GM23248 (cell line): ENCODE measurements around the gene RMDN3. TPM values are rescaled to one million over a fixed set of nuclear protein-coding genes. Genes with fewer than 3 reads are reported as not detected.

ENCODE experiments used
- DNase-seq: peaks from one replicate; pipeline ENCODE4 v3.0.0-alpha.2; 2015
- H2AFZ ChIP-seq: fragments of 200-600 bp; sonication (generic); 2 replicates; pipeline ENCODE4 v1.6.1; 2016; ENCODE audit warnings: antibody characterized with exemption
- H3F3A ChIP-seq: fragments of 200-600 bp; sonication (generic); 2 replicates; pipeline ENCODE4 v1.6.1; 2016; ENCODE audit warnings: mild to moderate bottlenecking, antibody characterized with exemption, mixed run types; ENCODE audit not compliant: insufficient read depth
- H3K27ac ChIP-seq: fragments of 200-600 bp; sonication (generic); 2 replicates; pipeline ENCODE4 v1.5.1; 2016; ENCODE audit warnings: mild to moderate bottlenecking
- H3K27me3 ChIP-seq: fragments of 200-600 bp; sonication (generic); replicated peaks from 2 replicates; pipeline ENCODE4 v1.6.1; 2016; ENCODE audit warnings: mild to moderate bottlenecking; ENCODE audit not compliant: insufficient read depth
- H3K36me3 ChIP-seq: fragments of 200-600 bp; sonication (generic); 2 replicates; pipeline ENCODE4 v1.6.1; 2016; ENCODE audit warnings: low read depth, mild to moderate bottlenecking
- H3K4me1 ChIP-seq: fragments of 200-600 bp; sonication (generic); 2 replicates; pipeline ENCODE4 v1.6.1; 2016; ENCODE audit warnings: mild to moderate bottlenecking; ENCODE audit not compliant: insufficient read depth
- H3K4me2 ChIP-seq: fragments of 200-600 bp; sonication (generic); one replicate; pipeline ENCODE4 v1.6.1; 2016; ENCODE audit warnings: mild to moderate bottlenecking; ENCODE audit not compliant: unreplicated experiment
- H3K4me3 ChIP-seq: fragments of 200-600 bp; sonication (generic); 2 replicates; pipeline ENCODE4 v1.5.1; 2016; ENCODE audit warnings: mild to moderate bottlenecking
- H3K79me2 ChIP-seq: fragments of 200-600 bp; sonication (generic); 2 replicates; pipeline ENCODE4 v1.6.1; 2016; ENCODE audit warnings: mild to moderate bottlenecking; ENCODE audit not compliant: insufficient read depth
- H3K9ac ChIP-seq: fragments of 200-600 bp; sonication (generic); 2 replicates; pipeline ENCODE4 v1.6.1; 2016; ENCODE audit warnings: mild to moderate bottlenecking
- H3K9me2 ChIP-seq: fragments of 200-600 bp; sonication (generic); 2 replicates; pipeline ENCODE4 v1.6.1; 2016; ENCODE audit warnings: mixed run types, mild to moderate bottlenecking, moderate library complexity; ENCODE audit not compliant: insufficient read depth
- H3K9me3 ChIP-seq: fragments of 200-600 bp; sonication (generic); one replicate; pipeline ENCODE4 v1.6.1; 2017; ENCODE audit warnings: low read depth
- H4K20me1 ChIP-seq: fragments of 200-600 bp; sonication (generic); 2 replicates; pipeline ENCODE4 v1.6.0; 2016; ENCODE audit not compliant: insufficient read depth
- EZH2 ChIP-seq: fragments of 200-600 bp; sonication (generic); IDR thresholded peaks from 2 replicates; pipeline ENCODE4 v1.6.1; 2018; ENCODE audit warnings: antibody characterized with exemption, mild to moderate bottlenecking; ENCODE audit not compliant: insufficient read depth, poor library complexity, severe bottlenecking
- EZH2phosphoT487 ChIP-seq: fragments of 200-600 bp; sonication (generic); IDR thresholded peaks from 2 replicates; pipeline ENCODE4 v1.6.1; 2018; ENCODE audit warnings: antibody characterized with exemption, moderate library complexity, mild to moderate bottlenecking, low read depth; ENCODE audit not compliant: insufficient read depth
- WGBS, 2 experiments: methylation state at CpG; one replicate each; pipeline ENCODE4 v1.1.6; 2015 to 2017; ENCODE audit warnings: low lambda C conversion rate in 2 of 2, low coverage in 1 of 2; ENCODE audit errors: missing lambda C conversion rate in 2 of 2; 5-methylcytosine and 5-hydroxymethylcytosine counted together
- in situ Hi-C: fragments of 300-500 bp; cut with MboI; formaldehyde crosslinking; loops from 2 replicates; pipeline ENCODE4 v1.15.0; 2020
- polyA plus RNA-seq: library from polyadenylated mRNA; unstranded; fragments of >200 nt; fragmentation: Nextera tagmentation; extraction: Ambion mirVana; gene quantifications from 2 replicates; pipeline ENCODE4 v1.2.1, GENCODE V29; 2016
- total RNA-seq: library from RNA; depleted of rRNA; stranded (reverse); fragments of >200 nt; shearing (Covaris generic); gene quantifications from 2 replicates; pipeline ENCODE4 v1.2.3, GENCODE V29; 2014

The RMDN3 gene
- total and polyA plus RNA-seq, 2 experiments from 2014 or later = 25.9 to 41.4 TPM

GRCh38 chr15:40769274-40770146 is 14.5 kb upstream of the RMDN3 start, which contains the start of gene C15orf62:
TSS of gene C15orf62 (plus strand) at chr15:40769980. CDS start at chr15:40770496, 516 bp downstream.
- Histone ChIP-seq H3K27me3 (no peaks in the 10 kb centered on the region), H3K4me1 (peaks cover 22% of the 10 kb centered on the region), H3K4me3 (no peak within 1 kb of the TSS), H3K4me2 (no peak within 1 kb of the TSS), H3K9me2 (no peaks in the 10 kb centered on the region), H3K79me2 (no peaks in the 10 kb centered on the region), H2AFZ (no peak within 1 kb of the TSS), H3K27ac (no peak within 1 kb of the TSS), H3K9ac (no peak within 1 kb of the TSS), H3F3A (peaks cover 19% of the 10 kb centered on the region), H3K9me3 (no peaks in the 10 kb centered on the region), H3K36me3 (peaks cover 4% of the 10 kb centered on the region; the same call in 1 of the 2 replicates), H4K20me1 (no peaks in the 10 kb centered on the region)
- peak; percentile 33 for DNase-seq
- WGBS, 2 experiments = 68 to 70% methylated on average over 25 to 28 of the region's 28 CpGs
- in situ Hi-C loops = no loop called here
- no peak for TF ChIP-seq EZH2phosphoT487
- no peak for TF ChIP-seq EZH2

DNA sequence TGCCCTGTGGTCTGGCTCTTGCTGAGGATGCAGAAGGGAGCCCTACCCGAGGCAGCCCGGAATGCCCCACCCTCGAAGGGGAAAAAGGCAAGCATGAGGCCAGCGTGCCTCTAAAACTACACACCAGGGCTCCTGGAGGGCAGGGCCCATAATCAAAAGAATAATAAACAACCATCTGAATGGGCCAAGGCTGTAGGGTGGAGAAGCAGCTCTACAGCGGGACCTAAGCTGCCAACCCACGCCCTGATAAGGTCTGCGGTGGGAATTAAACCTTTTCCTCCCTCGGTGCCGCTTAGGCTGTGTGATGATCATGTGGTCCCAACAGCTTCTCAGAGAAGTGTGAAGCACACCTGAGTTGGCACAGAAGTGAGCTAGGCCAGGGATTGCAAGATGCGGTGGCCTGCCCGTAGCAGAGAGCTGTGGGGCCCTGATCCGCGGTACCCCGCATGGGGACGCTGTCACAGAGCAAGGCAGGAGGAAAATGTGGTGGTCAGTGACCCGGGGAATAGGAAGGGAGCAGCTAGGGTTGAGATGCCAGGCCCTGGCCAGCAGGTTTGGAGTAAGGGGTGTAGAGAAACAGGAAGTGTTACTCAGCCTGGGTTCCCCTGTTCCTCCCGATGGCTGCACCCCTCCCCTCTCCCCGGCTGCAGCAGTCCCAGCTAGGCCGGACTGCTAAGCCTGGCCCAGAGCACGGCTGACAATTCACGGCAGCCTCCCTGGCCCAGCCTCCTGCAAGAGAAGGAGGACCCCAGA is 13.6 kb upstream of the RMDN3 start:
- H3F3A ChIP-seq = peaks cover 21% of the 10 kb centered on the region
- no peak overlapping the region for H3K9ac ChIP-seq
- peaks cover 27% of the 10 kb centered on the region for H3K4me1 ChIP-seq
- no peaks in the 10 kb centered on the region for H4K20me1 ChIP-seq
- H3K9me3 ChIP-seq = no peaks in the 10 kb centered on the region
- DNase-seq = no peak
- no peak overlapping the region for H2AFZ ChIP-seq
- no peaks in the 10 kb centered on the region for H3K36me3 ChIP-seq
- no peaks in the 10 kb centered on the region for H3K79me2 ChIP-seq
- H3K27ac ChIP-seq = no peak overlapping the region
- no peaks in the 10 kb centered on the region for H3K27me3 ChIP-seq
- WGBS, 2 experiments = 82 to 83% methylated on average over 21 of the region's 21 CpGs
- no peaks in the 10 kb centered on the region for H3K9me2 ChIP-seq
- no peak for TF ChIP-seq EZH2
- no peak for TF ChIP-seq EZH2phosphoT487
- in situ Hi-C loops = no loop called here
- no peak overlapping the region for H3K4me2 ChIP-seq
- no peak overlapping the region for H3K4me3 ChIP-seq

DNA sequence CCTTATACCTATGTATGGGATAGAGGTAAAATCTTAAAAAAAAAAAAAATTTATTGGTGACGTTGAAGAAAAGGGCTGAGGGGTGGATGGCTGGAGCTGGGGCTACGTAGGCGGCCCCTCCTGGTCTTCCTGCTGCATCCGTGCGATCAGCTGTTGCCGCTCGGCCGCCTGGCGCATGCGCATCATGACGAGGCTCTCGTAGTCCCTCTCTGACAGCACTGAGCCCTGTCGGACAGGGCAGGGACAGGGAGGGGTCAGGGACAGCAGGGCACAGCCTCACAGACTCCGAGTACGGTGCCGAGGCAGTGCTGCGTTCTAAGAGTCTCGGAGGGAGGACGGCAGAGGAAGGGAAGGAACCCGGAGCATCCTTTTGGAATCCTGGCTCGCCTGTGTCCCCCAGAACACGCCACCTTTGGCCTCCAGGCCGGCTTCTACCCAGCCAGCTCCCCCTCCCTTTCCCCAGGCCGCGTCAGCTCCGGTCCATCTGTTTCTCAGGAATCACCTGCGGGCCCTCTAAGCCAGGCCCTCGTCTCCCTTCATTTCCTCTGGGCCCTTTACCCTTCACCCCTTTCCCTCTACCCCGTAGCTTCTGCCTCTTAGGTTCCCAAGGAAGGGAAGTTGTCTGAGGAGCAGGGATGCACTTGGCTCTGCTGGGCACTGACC is 12.9 kb upstream of the RMDN3 start:
- Histone ChIP-seq H3K36me3 (no peaks in the 10 kb centered on the region), H2AFZ (no peak overlapping the region), H4K20me1 (no peaks in the 10 kb centered on the region), H3K4me3 (no peak overlapping the region), H3K27me3 (no peaks in the 10 kb centered on the region), H3K4me2 (no peak overlapping the region), H3K4me1 (peaks cover 33% of the 10 kb centered on the region), H3K9me2 (no peaks in the 10 kb centered on the region), H3K9me3 (no peaks in the 10 kb centered on the region), H3F3A (peaks cover 26% of the 10 kb centered on the region), H3K9ac (no peak overlapping the region), H3K79me2 (no peaks in the 10 kb centered on the region), H3K27ac (no peak overlapping the region)
- no peak for DNase-seq
- 95 to 97% methylated on average over 28 to 29 of the region's 29 CpGs for WGBS, 2 experiments
- TF ChIP-seq EZH2 (no peak), EZH2phosphoT487 (no peak)
- in situ Hi-C loops = no loop called here
